K562 (cell line): ENCODE results near the gene SNAPC5. TPM values are rescaled to one million over a fixed set of nuclear protein-coding genes. Genes with fewer than 3 reads are reported as not detected.
A peak's percentile ranks its signal among the peaks of the same experiment; 100 is the strongest.

Experiments used
- ATF7 ChIP-seq: fragments of 450-650 bp; IDR thresholded peaks from 2 replicates; pipeline ENCODE4 v1.7.1; 2014; ENCODE audit warnings: mild to moderate bottlenecking, moderate library complexity
- GMEB1 ChIP-seq: fragments of 250-450 bp; sonication (Bioruptor Pico); IDR thresholded peaks from 2 replicates; pipeline ENCODE4 v1.4.0; 2020; ENCODE audit warnings: mild to moderate bottlenecking
- HEY1 ChIP-seq: fragments of 250-450 bp; sonication (Bioruptor Pico); IDR thresholded peaks from 2 replicates; pipeline ENCODE4 v1.5.0; 2020; ENCODE audit warnings: mild to moderate bottlenecking, moderate library complexity, borderline replicate concordance
- NFE2 ChIP-seq: IDR thresholded peaks from 2 replicates; pipeline ENCODE4 v1.6.1; 2014; ENCODE audit warnings: antibody characterized with exemption, low read depth
- POLR2A ChIP-seq: fragments of 450-650 bp; conservative IDR thresholded peaks from 2 replicates; pipeline ENCODE4 v1.6.1; 2016
- RFX7 ChIP-seq: fragments of 250-450 bp; sonication (Bioruptor Pico); IDR thresholded peaks from 2 replicates; pipeline ENCODE4 v1.5.1; 2021; ENCODE audit warnings: mild to moderate bottlenecking
- SREBF2 ChIP-seq: sonication (generic); formaldehyde crosslinking; IDR thresholded peaks from 2 replicates; pipeline ENCODE4 v1.4.0; 2020; ENCODE audit warnings: mild to moderate bottlenecking, missing genetic modification reagents
- ZBTB11 ChIP-seq, 3 experiments: fragments of 200-800 bp in 1 of 3; fragments of 250-450 bp in 1 of 3; fragments of 450-650 bp in 1 of 3; sonication (Bioruptor Pico) in 1 of 3; sonication (Bioruptor generic) in 1 of 3; formaldehyde crosslinking in 1 of 3; IDR thresholded peaks; 2 replicates each; pipeline versions ENCODE4 v1.6.1 to v1.8.0; 2016 to 2022; ENCODE audit warnings: mild to moderate bottlenecking in 2 of 3, missing genetic modification characterization in 2 of 3, missing compliant biosample characterization in 1 of 3, moderate library complexity in 1 of 3
- ZBTB40 ChIP-seq, 2 experiments: fragments of 450-650 bp in 1 of 2; sonication (generic) in 1 of 2; formaldehyde crosslinking in 1 of 2; IDR thresholded peaks; 2 replicates each; pipeline versions ENCODE4 v1.7.1 to v1.9.0; 2016 to 2022; ENCODE audit warnings: inconsistent platforms in 1 of 2, mild to moderate bottlenecking in 1 of 2, missing genetic modification reagents in 1 of 2
- ZNF311 ChIP-seq: fragments of 250-450 bp; sonication (Bioruptor Pico); IDR thresholded peaks from 2 replicates; pipeline ENCODE4 v1.4.0; 2020; ENCODE audit warnings: mild to moderate bottlenecking, moderate library complexity
- ZNF778 ChIP-seq: fragments of 450-650 bp; formaldehyde crosslinking; IDR thresholded peaks from 2 replicates; pipeline ENCODE4 v1.4.0; 2020; ENCODE audit warnings: mild to moderate bottlenecking, moderate library complexity
- polyA plus RNA-seq, 8 experiments: library from polyadenylated mRNA; depleted of rRNA in 4 of 8; stranded (reverse) in 5 of 8; unstranded in 3 of 8; fragments of >200 nt; fragmentation: Nextera tagmentation in 2 of 8; fragmentation: Illumina TruSeq in 1 of 8; extraction: Ambion mirVana in 2 of 8; extraction: Trizol in 1 of 8; gene quantifications; 2 replicates each; pipeline versions ENCODE4 v1.2.1 to v1.2.3, GENCODE V29; 2011 to 2014; ENCODE audit warnings: inconsistent platforms in 1 of 8, missing spikeins in 1 of 8
- total RNA-seq, 7 experiments: library from RNA; depleted of rRNA in 6 of 7; stranded (reverse); fragments of >200 nt in 6 of 7; fragmentation: Illumina TruSeq in 2 of 7; extraction: Trizol in 2 of 7; gene quantifications; 2 replicates each; pipeline versions ENCODE4 v1.2.1 to v1.2.3, GENCODE V29; 2011 to 2021; ENCODE audit warnings: low replicate concordance in 1 of 7

The SNAPC5 gene
- total and polyA plus RNA-seq, 9 of the 15 experiments (the other 6 are each of a cell fraction or from before 2014, with no cell fraction given) = 52.8 to 155 (median 96.5) TPM

- TF ChIP-seq ZBTB40 (IDR thresholded peaks at IDR 0.05) (no peak), ZBTB40 (CRISPR knock-in tag; IDR thresholded peaks at IDR 0.05) (0 out of 2 replicates have a peak, but pooled peaks have one; percentile 35), ZNF778 (CRISPR knock-in tag) (no peak), ATF7 (no peak), ZBTB11 (CRISPR knock-in tag; IDR thresholded peaks at IDR 0.05) (peak in 2 of 3 experiments; percentile 3 to 16; a peak in 1 of 6 replicates), GMEB1 (no peak), POLR2A (no peak), SREBF2 (CRISPR knock-in tag) (no peak), RFX7 (CRISPR knock-in tag) (no peak), NFE2 (no peak), HEY1 (CRISPR knock-in tag) (no peak), ZNF311 (CRISPR knock-in tag) (no peak)
These were observed 536 bp downstream of the SNAPC5 start (continued) for GRCh38 chr15:66496951-66497501.
